Measurements from ENCODE around the gene SMAD2.
"Not testable (repeated sequence)": the region's sequence is repeated elsewhere in the genome, so short reads cannot be mapped to it uniquely, and the experiment has no call there.

SMAD2 gene

DNA sequence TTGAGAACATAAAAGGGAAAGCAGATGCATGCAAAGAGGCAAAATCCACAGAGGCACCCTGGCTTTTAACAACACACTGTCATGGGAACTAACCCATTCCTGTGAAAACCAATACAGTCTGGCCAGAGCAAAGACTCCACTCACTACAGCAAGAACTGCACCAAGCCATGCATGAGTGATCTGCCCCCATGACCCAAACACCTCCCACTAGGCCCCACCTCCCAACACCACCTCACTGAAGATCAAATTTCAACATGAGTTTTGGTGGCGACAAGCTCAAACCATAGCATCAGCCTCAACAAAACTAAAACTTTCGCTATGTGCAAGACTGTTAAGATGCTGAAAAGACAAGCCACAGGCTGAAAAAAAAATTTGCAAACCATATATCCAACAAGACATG is 162.8 kb downstream of the SMAD2 start:
- Histone ChIP-seq H3K36me3 (ENCODE audit: control insufficient read depth, insufficient read depth, low read length) (no peaks in the 10 kb centered on the region), H3K27ac (no peak overlapping the region), H3K27me3 (ENCODE audit: control insufficient read depth, insufficient read depth, low read length) (no peaks in the 10 kb centered on the region), H2AFZ (no peak overlapping the region), H3K4me3 (ENCODE audit: low read depth, low read length) (no peak overlapping the region), H3K4me1 (no peaks in the 10 kb centered on the region), H3K4me2 (ENCODE audit: low read length) (no peak overlapping the region), H3K79me2 (no peaks in the 10 kb centered on the region), H3K9me3 (ENCODE audit: control insufficient read depth, low read length) (no peaks in the 10 kb centered on the region), H3K9ac (no peak overlapping the region)
- TF ChIP-seq, protein P1, sequence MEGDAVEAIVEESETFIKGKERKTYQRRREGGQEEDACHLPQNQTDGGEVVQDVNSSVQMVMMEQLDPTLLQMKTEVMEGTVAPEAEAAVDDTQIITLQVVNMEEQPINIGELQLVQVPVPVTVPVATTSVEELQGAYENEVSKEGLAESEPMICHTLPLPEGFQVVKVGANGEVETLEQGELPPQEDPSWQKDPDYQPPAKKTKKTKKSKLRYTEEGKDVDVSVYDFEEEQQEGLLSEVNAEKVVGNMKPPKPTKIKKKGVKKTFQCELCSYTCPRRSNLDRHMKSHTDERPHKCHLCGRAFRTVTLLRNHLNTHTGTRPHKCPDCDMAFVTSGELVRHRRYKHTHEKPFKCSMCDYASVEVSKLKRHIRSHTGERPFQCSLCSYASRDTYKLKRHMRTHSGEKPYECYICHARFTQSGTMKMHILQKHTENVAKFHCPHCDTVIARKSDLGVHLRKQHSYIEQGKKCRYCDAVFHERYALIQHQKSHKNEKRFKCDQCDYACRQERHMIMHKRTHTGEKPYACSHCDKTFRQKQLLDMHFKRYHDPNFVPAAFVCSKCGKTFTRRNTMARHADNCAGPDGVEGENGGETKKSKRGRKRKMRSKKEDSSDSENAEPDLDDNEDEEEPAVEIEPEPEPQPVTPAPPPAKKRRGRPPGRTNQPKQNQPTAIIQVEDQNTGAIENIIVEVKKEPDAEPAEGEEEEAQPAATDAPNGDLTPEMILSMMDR (IDR thresholded peaks at IDR 0.05) = no peak

DNA sequence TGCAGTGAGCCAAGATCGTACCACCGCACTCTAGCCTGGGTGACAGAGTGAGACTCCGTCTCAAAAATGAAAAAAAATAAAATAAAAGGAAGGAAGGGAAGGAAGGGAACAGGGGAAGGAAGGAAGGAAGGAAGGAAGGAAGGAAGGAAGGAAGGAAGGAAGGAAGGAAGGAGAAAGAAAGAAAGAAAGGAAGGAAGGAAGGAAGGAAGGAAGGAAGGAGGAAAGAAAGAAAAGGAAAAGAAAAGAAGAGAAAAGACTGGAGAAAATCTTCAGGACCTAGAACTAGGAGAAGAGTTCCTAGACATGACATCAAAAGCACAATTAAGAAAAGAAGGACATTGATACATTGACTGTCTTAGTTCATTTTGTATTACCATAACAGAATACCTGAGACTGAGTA is 163.3 kb downstream of the SMAD2 start:
- not testable (repeated sequence) for H3K9me3 ChIP-seq (ENCODE audit: control insufficient read depth, low read length); H3K4me3 ChIP-seq (ENCODE audit: low read depth, low read length); H3K9ac ChIP-seq; H3K4me2 ChIP-seq (ENCODE audit: low read length); H3K4me1 ChIP-seq; H3K79me2 ChIP-seq; H3K36me3 ChIP-seq (ENCODE audit: control insufficient read depth, insufficient read depth, low read length); H3K27ac ChIP-seq; H3K27me3 ChIP-seq (ENCODE audit: control insufficient read depth, insufficient read depth, low read length); H2AFZ ChIP-seq
